Measurements from ENCODE around the gene TFCP2L1. TPM values are rescaled to one million over a fixed set of nuclear protein-coding genes. Genes with fewer than 3 reads are reported as not detected.

TFCP2L1 gene
- total and polyA plus RNA-seq, 9 donors = 0.05 to 13.8 (median 0.86) TPM; not detected in 1

DNA sequence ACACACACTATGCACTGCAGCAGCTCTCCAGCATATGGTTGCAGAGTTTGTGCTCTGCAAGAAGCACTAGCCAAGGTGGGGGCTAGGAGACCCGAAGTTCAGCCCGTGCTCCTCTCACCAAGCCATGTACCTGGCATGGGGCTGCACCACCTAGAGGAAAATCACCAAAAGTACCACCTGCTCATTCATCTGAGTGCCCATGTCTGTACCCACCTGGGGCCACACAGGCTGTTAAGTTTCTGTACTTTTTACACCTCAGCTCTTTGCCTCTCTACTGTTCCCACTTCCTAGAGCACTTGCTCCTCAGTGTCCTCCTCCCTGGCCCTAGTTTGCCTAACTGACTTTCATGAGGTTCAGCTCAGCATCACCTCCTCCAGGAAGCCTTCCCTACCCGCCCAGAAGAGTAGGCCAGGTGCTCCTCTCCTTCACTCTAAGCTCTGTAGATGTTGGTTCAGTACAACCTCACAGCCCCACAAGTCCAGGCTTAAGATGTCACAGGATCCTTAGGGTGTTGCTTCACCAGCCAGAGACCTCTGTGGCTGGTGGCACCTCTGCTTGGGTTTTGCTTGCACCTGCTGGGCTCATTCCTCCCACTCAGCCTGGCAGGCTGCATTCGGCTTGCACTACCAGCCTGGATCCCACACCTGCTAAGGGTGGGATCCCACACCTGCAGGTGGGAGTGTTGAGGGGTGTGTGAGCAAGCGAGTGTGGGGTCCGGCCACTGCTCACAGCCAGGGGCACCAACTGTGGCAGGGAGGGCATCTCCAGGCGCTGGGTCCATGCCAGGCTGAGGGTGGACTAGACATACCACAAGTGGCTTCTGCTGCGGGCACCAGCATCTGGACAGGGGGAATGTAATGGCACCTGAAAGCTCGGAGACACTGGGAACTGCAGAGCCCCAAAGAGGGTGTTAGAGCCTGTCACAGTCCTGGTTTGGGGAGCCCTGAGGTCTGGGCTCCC lies 10.2 kb upstream of the TFCP2L1 start:
- Histone ChIP-seq H3K27me3 (no peaks in the 10 kb centered on the region), H3K27ac (no peak overlapping the region), H3K4me1 (ENCODE audit: insufficient read depth) (no peaks in the 10 kb centered on the region), H3K9me3 (no peaks in the 10 kb centered on the region), H3K4me3 (no peak overlapping the region), H3K36me3 (no peaks in the 10 kb centered on the region)
- intact Hi-C loops (cut with DNase I) = no loop called here
- TF ChIP-seq POLR2A (IDR thresholded peaks at IDR 0.05) (no peak), EP300 (IDR thresholded peaks at IDR 0.05) (no peak)
- TF ChIP-seq, protein P1, sequence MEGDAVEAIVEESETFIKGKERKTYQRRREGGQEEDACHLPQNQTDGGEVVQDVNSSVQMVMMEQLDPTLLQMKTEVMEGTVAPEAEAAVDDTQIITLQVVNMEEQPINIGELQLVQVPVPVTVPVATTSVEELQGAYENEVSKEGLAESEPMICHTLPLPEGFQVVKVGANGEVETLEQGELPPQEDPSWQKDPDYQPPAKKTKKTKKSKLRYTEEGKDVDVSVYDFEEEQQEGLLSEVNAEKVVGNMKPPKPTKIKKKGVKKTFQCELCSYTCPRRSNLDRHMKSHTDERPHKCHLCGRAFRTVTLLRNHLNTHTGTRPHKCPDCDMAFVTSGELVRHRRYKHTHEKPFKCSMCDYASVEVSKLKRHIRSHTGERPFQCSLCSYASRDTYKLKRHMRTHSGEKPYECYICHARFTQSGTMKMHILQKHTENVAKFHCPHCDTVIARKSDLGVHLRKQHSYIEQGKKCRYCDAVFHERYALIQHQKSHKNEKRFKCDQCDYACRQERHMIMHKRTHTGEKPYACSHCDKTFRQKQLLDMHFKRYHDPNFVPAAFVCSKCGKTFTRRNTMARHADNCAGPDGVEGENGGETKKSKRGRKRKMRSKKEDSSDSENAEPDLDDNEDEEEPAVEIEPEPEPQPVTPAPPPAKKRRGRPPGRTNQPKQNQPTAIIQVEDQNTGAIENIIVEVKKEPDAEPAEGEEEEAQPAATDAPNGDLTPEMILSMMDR (IDR thresholded peaks at IDR 0.05) = no peak
- WGBS, 3 donors = 74 to 85% (median 80%) methylated on average over 9 of the region's 9 CpGs
- DNase-seq = no peak

DNA sequence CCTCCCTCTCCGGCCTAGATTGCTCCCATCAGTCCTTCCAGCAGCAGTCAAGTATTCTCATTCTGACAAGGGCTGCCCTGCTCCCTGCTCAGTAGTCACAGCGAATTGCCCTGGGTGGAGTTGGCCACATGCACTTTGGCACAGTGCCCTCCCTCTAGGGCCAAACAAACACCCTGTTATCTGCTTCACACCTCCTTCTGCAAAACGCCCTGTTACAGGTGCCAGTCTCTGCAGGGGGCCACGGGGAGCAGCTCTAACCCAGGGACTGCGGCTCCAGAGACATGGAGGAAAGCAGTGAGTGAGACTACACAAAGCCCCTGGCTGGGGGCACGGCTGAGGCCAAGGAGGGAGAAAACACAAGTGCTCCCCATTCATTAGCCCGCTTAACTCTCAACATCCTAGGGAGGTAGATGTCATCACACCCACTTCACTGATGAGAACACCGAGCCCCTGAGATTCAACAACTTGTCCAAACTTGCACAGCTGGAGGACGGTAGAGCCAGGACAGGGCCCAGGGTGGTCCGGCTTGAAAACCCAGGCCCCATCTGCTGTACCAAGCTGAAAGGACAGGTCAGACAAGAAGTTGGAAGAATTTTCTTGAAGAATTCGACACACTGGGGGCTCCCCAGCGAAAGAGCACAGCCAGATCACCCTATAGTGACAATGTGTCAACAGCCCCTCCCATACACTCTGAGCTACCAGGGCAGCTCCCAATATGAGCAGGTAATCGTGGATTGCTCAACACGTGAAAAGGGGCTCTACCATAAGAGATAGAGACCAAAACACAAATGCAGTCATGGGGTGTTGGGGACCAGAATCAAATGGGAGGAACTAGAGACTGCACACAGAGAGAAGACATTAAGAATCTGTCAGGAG lies 8.7 kb upstream of the TFCP2L1 start:
- no peak for DNase-seq
- Histone ChIP-seq H3K27me3 (no peaks in the 10 kb centered on the region), H3K4me1 (ENCODE audit: insufficient read depth) (no peaks in the 10 kb centered on the region), H3K36me3 (no peaks in the 10 kb centered on the region), H3K27ac (no peak overlapping the region), H3K9me3 (no peaks in the 10 kb centered on the region), H3K4me3 (no peak overlapping the region)
- intact Hi-C loops (cut with DNase I) = no loop called here
- WGBS, 3 donors = 70 to 78% (median 73%) methylated on average over 14 of the region's 14 CpGs
- TF ChIP-seq, protein P1 (IDR thresholded peaks at IDR 0.05) = no peak
- no peak for TF ChIP-seq EP300 (IDR thresholded peaks at IDR 0.05)
- TF ChIP-seq POLR2A (IDR thresholded peaks at IDR 0.05) = no peak

DNA sequence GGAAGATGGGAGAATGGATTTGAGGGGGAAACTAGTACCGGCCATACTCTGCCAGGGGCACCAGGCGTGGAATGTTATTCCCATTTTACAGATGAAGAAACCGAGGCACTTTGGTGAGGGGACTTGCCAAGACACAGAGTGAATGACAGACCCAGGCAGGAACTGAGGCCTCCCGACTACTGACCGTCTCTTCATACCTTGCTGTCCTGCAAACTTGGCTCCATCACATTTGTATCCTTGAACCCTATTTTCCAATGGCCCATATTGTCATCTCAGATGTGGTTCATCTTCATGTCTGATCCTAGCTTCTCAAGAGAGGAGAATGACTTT lies 6.2 kb upstream of the TFCP2L1 start:
- no peak for DNase-seq
- 87 to 92% (median 91%) methylated on average over 5 of the region's 5 CpGs for WGBS, 3 donors
- H3K27me3 ChIP-seq = no peaks in the 10 kb centered on the region
- TF ChIP-seq EP300 (IDR thresholded peaks at IDR 0.05) = no peak
- H3K4me1 ChIP-seq (ENCODE audit: insufficient read depth) = no peaks in the 10 kb centered on the region
- intact Hi-C loops (cut with DNase I) = no loop called here
- no peak overlapping the region for H3K27ac ChIP-seq
- H3K9me3 ChIP-seq = no peaks in the 10 kb centered on the region
- H3K36me3 ChIP-seq = no peaks in the 10 kb centered on the region
- H3K4me3 ChIP-seq = no peak overlapping the region

DNA sequence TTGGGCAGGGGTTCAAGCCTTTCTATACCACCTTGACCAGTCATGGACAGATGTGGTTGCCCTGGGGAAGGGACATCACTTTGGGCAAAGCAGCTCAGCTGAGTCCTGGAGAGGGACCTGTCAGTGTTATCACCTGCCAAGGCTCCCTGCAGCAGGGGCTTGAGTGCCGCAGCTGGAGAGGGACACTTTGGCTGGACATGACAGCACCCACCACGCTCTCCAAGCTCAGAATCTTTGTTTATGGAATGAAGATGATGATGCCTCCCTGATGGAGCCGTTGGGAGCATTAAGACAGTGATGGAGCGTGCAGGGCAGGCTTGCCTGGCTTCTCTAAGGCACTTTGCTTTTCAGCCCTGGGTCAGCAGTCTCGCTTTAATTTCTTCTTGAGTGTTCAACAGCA lies 4.3 kb upstream of the TFCP2L1 start:
- Histone ChIP-seq H3K27ac (no peak overlapping the region), H3K36me3 (no peaks in the 10 kb centered on the region), H3K9me3 (no peaks in the 10 kb centered on the region), H3K4me1 (ENCODE audit: insufficient read depth) (no peaks in the 10 kb centered on the region), H3K27me3 (no peaks in the 10 kb centered on the region), H3K4me3 (no peak overlapping the region)
- WGBS, 3 donors = 70 to 79% (median 79%) methylated on average over 5 of the region's 5 CpGs
- intact Hi-C loops (cut with DNase I) = no loop called here
- DNase-seq = no peak
- TF ChIP-seq EP300 (IDR thresholded peaks at IDR 0.05) (no peak), POLR2A (IDR thresholded peaks at IDR 0.05) (no peak)
- TF ChIP-seq, protein P1 (IDR thresholded peaks at IDR 0.05) = no peak
